Sigmoid colon (tissue), 4 donors: ENCODE data around the gene ESRRA.

Experiments used
- EP300 ChIP-seq, 4 donors: sonication (generic); formaldehyde crosslinking; IDR thresholded peaks; one replicate each; pipeline ENCODE4 v1.6.1; 2017; ENCODE audit warnings: antibody characterized with exemption in 4 of 4
- POLR2A ChIP-seq, 2 donors: fragments of 450-650 bp; IDR thresholded peaks; one replicate each; pipeline ENCODE4 v1.6.1; 2016; ENCODE audit warnings: antibody characterized with exemption in 2 of 2, mild to moderate bottlenecking in 2 of 2, moderate library complexity in 2 of 2
- POLR2AphosphoS5 ChIP-seq, 4 donors: sonication (generic); formaldehyde crosslinking; IDR thresholded peaks; one replicate each; pipeline ENCODE4 v1.6.1; 2017; ENCODE audit warnings: antibody characterized with exemption in 4 of 4
- TF ChIP-seq, protein P1 (sequence below), 4 experiments: fragments of 450-650 bp in 3 of 4; fragments of 200-600 bp in 1 of 4; IDR thresholded peaks; one replicate each; pipeline ENCODE4 v1.5.1; 2016 to 2019; ENCODE audit warnings: antibody characterized with exemption in 4 of 4, mild to moderate bottlenecking in 3 of 4, moderate library complexity in 2 of 4

DNA sequence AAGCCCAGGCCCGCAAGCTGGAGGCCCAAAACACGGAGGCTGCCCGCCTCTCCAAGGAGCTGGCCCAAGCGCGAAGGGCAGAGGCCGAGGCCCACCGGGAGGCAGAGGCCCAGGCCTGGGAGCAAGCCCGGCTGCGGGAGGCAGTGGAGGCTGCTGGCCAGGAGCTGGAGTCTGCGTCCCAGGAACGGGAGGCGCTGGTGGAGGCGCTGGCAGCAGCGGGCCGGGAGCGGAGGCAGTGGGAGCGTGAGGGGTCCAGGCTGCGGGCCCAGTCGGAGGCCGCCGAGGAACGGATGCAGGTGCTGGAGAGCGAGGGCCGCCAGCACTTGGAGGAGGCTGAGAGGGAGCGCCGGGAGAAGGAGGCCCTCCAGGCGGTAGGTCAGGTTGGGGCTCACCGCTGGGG, 39.5 kb downstream of the ESRRA start:
- TF ChIP-seq POLR2A (IDR thresholded peaks at IDR 0.05) (no peak), EP300 (IDR thresholded peaks at IDR 0.05) (no peak), POLR2AphosphoS5 (IDR thresholded peaks at IDR 0.05) (no peak)
- TF ChIP-seq, protein P1, sequence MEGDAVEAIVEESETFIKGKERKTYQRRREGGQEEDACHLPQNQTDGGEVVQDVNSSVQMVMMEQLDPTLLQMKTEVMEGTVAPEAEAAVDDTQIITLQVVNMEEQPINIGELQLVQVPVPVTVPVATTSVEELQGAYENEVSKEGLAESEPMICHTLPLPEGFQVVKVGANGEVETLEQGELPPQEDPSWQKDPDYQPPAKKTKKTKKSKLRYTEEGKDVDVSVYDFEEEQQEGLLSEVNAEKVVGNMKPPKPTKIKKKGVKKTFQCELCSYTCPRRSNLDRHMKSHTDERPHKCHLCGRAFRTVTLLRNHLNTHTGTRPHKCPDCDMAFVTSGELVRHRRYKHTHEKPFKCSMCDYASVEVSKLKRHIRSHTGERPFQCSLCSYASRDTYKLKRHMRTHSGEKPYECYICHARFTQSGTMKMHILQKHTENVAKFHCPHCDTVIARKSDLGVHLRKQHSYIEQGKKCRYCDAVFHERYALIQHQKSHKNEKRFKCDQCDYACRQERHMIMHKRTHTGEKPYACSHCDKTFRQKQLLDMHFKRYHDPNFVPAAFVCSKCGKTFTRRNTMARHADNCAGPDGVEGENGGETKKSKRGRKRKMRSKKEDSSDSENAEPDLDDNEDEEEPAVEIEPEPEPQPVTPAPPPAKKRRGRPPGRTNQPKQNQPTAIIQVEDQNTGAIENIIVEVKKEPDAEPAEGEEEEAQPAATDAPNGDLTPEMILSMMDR (IDR thresholded peaks at IDR 0.05): no peak
